AG09309 (cell line): ENCODE measurements around the gene RBM5.

ENCODE experiments used
- DNase-seq: peaks from one replicate; pipeline ENCODE4 v3.0.0-alpha.2; 2010; ENCODE audit warnings: low read depth
- H3K4me3 ChIP-seq: 2 replicates; pipeline ENCODE4 v1.5.1; 2011; ENCODE audit warnings: mild to moderate bottlenecking, low read depth, low read length, moderate library complexity; ENCODE audit not compliant: control insufficient read depth
- TF ChIP-seq, protein P1 (sequence below): IDR thresholded peaks from 2 replicates; pipeline ENCODE4 v1.5.1; 2011; ENCODE audit warnings: mild to moderate bottlenecking, low read depth, low read length, inconsistent platforms; ENCODE audit not compliant: insufficient read depth, control insufficient read depth; ENCODE audit errors: missing control alignments

Gene RBM5

DNA sequence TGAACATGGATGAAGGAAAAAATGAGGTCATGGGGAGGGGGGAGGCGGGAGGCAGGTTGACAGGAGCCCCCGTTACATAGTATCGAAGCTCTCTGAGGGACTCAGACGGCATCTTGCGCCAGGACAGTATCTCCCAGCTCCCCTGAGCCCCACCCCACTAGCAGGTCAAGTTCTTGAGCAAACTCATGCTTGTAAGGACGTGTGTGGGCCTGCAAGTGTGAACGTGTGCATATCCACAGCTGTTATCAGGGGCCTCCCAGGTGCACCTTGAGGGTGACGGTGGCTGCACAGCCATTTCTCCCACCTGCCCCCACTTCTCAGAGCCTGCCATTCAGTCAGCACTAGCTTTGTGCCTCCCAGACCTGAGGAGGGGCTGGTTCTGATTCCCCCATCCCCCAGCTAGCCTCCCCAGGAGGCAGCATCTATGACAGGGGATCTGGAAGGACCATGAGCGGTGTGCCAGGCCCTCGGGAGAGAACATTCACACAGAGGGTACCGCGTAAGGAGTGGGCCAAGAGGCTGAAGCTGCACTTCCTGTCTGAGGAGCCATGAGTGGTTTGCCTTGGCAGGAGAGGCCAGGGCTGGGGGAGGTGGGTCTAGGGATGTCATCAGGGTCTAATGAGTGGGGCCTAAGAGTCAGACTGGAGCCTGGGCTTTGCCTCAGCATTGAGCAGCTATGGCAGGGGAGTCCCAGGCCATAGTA is 69.3 kb downstream of the RBM5 start:
- H3K4me3 ChIP-seq: no peak overlapping the region
- TF ChIP-seq, protein P1, sequence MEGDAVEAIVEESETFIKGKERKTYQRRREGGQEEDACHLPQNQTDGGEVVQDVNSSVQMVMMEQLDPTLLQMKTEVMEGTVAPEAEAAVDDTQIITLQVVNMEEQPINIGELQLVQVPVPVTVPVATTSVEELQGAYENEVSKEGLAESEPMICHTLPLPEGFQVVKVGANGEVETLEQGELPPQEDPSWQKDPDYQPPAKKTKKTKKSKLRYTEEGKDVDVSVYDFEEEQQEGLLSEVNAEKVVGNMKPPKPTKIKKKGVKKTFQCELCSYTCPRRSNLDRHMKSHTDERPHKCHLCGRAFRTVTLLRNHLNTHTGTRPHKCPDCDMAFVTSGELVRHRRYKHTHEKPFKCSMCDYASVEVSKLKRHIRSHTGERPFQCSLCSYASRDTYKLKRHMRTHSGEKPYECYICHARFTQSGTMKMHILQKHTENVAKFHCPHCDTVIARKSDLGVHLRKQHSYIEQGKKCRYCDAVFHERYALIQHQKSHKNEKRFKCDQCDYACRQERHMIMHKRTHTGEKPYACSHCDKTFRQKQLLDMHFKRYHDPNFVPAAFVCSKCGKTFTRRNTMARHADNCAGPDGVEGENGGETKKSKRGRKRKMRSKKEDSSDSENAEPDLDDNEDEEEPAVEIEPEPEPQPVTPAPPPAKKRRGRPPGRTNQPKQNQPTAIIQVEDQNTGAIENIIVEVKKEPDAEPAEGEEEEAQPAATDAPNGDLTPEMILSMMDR: no peak
- DNase-seq: no peak

DNA sequence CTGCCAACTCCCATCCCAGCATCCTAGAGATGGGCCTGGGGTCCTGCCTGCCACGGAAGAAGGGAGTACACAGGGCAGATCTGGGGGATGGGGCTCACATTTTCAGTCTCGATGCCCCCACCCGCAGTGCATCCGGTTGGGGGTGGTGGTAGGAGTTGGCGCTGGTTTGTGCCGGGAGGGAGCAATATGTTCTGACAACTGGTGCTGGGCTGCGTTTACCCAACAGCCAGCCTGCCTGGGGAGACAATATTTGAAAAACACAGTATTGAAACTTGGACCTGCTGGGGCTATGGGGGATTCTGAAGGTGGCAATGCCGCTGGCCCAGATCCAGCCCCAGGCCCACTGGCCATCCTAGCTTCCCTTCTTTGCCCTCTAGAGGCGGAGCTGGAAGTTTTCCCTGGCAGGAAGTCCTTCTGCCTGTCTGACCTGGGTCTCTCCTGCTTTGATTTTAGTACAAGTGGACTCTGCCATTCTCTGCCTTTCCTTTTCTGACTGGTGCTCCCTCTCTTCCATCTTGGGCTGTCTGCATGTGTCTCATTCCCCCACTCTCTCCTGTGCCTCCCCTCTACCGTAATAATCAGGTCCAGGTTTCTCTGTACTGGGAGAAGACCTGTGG is 69.9 kb downstream of the RBM5 start:
- H3K4me3 ChIP-seq: no peak overlapping the region
- TF ChIP-seq, protein P1: no peak
- DNase-seq: no peak

DNA sequence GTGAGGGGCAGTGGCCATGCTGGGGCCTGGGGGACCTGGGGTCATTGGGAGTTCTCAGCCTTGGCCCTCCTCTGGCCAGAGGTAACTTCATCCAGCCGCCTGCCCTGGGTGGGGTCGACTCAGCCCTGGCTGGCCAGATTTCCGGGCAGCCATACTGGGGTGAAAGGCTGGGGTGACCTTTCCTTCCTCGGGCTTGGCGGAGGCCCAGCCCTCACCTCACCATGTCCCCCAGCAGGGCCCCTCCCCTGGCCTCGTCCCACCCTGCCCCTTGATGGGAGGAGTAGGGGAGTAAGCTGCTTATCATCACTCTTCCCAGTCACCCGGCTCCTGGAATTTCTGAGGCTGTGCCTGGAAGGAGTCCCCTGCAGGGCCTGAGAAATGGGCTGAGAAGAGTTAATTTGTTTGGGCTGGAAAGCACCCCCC is 71.9 kb downstream of the RBM5 start:
- TF ChIP-seq, protein P1: no peak
- H3K4me3 ChIP-seq: no peak overlapping the region
- no peak for DNase-seq

DNA sequence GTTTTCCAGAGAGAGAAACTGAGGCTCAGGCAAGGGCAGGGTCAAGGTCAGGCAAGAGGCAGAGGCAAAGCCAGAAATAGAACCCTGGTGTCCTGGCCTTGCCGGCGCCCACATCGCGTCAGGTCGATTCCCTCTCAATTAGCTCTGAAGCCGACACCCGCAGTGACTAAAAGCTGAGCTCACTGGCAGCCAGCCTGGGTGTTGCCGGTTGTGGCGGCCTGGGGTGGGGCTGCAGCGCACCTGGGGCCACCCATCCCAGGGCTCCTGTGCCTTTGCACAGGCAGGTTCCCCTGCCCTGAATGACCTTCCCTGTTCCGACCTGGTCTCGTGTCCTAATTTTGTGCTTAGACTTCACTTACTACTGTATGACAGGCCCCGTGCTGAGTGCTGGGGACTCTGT is 72.6 kb downstream of the RBM5 start:
- no peak overlapping the region for H3K4me3 ChIP-seq
- no peak for DNase-seq
- TF ChIP-seq, protein P1: no peak

DNA sequence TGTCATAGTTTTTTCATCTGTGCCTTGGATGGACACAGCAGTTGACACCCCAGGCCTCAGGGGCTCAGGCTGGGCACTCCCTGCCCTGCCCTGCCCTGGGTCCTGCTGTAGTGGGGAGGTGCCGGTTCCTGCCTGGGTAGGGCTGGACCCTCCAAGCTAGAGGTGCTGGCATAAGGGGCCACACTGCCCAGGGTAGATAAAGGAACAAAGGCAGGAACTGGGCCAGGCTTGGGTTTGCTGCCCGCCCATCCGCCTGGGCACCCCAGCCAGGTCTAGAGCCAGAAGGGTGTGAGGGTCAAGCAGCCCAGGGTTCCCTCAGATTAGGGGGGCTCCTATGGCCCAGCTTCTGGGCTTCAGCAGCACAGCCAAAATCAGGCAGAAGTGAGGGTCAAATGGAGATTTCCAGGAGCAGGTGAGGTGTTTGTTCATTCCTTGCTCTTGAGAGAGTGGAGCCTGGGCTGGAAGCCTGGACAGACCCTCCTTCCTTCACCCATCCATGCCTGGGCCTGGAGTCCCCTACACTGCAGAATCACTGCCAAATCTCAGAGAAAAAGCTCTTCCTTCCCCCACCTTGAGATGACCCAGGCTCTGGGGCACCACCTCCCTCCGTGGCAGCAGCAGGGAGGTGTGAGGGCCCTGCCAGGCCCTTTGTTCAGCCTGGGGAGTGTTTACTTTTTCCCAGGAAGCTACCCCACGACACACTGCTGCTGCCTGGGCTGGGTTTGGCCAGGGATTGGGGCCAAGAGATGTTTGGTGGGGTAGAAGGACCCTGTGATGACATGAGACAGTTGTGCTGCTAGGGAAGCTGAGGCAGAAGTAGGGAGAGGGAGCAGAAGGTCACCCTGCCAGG is 73.5 kb downstream of the RBM5 start:
- no peak for DNase-seq
- no peak overlapping the region for H3K4me3 ChIP-seq
- TF ChIP-seq, protein P1: no peak

DNA sequence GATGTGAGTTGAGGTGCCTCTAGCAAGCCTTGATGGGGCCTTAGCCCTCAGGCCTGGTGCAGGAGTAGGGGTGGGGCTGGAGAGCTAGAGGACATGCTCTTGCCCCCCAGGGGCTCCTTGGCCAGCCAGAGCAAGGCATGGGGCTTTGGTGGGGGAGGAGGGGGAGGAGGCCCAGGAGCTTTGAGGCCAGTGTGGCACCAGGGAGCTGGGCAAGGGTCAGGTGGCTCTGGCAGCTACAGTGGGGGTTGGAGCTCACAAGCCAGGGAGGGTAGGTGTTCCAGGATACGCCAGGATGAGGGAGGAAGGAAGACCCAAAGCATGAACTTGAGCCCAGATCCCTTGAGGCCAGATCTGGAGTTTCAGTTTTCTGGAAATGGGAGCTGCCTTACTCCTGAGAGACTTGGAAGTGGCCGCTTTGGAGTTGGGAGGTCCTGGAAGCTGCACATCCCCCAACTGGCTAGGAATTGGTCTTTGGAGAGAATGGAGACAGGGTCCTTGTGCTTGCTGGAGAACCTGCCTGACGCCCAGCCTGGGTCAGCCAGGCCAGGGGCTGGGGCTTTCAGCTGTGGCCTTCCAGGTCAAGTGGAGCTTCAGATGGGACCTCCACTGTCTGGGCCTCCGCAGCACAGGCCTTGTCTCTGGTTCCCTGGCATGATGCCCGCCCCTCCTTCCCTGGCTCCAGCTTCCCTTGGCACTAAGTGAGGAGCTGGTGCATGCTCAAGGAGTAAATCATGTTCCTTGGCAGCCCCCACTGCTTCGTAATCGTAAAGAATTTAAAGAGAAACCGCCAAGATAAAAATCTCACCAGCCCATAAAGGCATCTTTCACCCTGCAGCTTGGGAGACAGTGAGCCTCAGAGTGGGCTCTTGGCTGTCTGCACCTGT is 75.1 kb downstream of the RBM5 start:
- peak; percentile 88 for DNase-seq
- TF ChIP-seq, protein P1: no peak
- H3K4me3 ChIP-seq: no peak overlapping the region
